Measurements from ENCODE around the gene SKIL. TPM values are rescaled to one million over a fixed set of nuclear protein-coding genes. Genes with fewer than 3 reads are reported as not detected.

SKIL gene
- total RNA-seq, 1 experiment from 2014 or later = 94.2 TPM

DNA sequence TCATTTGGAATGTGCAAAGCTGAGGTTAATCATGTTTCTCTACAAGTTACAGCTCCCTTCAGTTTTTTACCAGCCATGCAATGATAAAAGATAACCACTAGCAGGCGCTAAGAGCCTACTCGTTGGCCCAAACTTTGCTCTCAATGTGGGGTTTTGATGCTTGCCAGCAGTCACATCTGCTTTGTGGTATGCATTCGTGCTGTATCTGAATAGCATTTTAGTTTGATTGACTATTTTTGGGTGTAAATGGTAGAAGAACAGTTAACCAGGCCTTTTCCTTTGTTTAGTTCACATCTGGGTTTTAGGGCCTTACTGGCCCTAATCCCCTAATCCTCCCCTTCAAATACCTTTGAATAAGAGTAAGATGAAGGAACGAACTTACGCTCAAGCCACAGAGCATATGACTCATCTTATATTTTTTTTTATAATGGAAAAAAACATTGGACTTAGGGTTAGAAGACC lies 56.7 kb downstream of the SKIL start:
- POLR2A ChIA-PET = interaction anchor here (0.5 to 0.9 kb wide), 3 partner anchors 11 to 455 kb away, joined by 3 to 6 read pairs (median 3); partner anchors contain the start of gene RPL22L1
- in situ Hi-C loops (cut with HindIII; ENCODE audit: low pct_unique_long_range_greater_than_20kb, low sequenced_read_pairs) (no loop called here), intact Hi-C loops (cut with micrococcal nuclease; ENCODE audit: unreplicated experiment) (loop anchor here (1.0 to 5.0 kb wide), 3 partner anchors 278 to 434 kb away; no protein-coding TSS in a partner anchor)

DNA sequence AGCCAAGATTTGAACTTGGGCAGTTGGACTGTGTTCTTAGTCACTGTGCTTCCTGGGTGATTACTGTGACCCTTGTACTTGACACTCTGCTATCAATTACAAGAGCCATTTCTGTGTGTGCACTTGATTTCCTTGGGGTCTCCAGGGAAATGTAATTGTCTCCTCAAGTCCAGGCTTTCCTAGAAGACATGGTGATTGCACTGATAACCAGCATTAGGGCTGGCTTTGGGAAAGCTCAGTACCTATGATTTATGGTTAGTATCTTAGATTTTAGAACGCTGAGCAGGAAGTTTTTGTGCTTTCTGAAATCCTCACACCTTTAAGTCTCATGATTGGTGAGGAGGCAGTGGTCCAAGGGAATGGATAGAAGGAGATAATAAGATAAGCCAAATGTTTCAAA lies 59.6 kb downstream of the SKIL start:
- no peaks in the 10 kb centered on the region for H3K27me3 ChIP-seq (ENCODE audit: control insufficient read depth, insufficient read depth, low read length)
- BruUV-seq (replicated peaks) = no TSS peak
- H3K36me3 ChIP-seq (ENCODE audit: control insufficient read depth, insufficient read depth, low read length) = no peaks in the 10 kb centered on the region
- ChIA-PET POLR2A (no interaction called here), CTCF (no interaction called here)
- DNase-seq (ENCODE audit: low read depth, low spot score) = no peak
- H3K27ac ChIP-seq (ENCODE audit: low read length) = no peak overlapping the region
- H3K9me3 ChIP-seq (ENCODE audit: control insufficient read depth, insufficient read depth, low read depth, low read length) = no peaks in the 10 kb centered on the region
- ATAC-seq = no peak
- intact Hi-C loops (cut with micrococcal nuclease; ENCODE audit: unreplicated experiment) (no loop called here), in situ Hi-C loops (cut with HindIII; ENCODE audit: low pct_unique_long_range_greater_than_20kb, low sequenced_read_pairs) (no loop called here)
- TF ChIP-seq, protein P1, sequence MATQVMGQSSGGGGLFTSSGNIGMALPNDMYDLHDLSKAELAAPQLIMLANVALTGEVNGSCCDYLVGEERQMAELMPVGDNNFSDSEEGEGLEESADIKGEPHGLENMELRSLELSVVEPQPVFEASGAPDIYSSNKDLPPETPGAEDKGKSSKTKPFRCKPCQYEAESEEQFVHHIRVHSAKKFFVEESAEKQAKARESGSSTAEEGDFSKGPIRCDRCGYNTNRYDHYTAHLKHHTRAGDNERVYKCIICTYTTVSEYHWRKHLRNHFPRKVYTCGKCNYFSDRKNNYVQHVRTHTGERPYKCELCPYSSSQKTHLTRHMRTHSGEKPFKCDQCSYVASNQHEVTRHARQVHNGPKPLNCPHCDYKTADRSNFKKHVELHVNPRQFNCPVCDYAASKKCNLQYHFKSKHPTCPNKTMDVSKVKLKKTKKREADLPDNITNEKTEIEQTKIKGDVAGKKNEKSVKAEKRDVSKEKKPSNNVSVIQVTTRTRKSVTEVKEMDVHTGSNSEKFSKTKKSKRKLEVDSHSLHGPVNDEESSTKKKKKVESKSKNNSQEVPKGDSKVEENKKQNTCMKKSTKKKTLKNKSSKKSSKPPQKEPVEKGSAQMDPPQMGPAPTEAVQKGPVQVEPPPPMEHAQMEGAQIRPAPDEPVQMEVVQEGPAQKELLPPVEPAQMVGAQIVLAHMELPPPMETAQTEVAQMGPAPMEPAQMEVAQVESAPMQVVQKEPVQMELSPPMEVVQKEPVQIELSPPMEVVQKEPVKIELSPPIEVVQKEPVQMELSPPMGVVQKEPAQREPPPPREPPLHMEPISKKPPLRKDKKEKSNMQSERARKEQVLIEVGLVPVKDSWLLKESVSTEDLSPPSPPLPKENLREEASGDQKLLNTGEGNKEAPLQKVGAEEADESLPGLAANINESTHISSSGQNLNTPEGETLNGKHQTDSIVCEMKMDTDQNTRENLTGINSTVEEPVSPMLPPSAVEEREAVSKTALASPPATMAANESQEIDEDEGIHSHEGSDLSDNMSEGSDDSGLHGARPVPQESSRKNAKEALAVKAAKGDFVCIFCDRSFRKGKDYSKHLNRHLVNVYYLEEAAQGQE (IDR thresholded peaks at IDR 0.05; ENCODE audit: insufficient read depth in 1 of 2, low read depth in 2 of 2, low read length in 1 of 2) = no peak
- TF ChIP-seq, protein P2, sequence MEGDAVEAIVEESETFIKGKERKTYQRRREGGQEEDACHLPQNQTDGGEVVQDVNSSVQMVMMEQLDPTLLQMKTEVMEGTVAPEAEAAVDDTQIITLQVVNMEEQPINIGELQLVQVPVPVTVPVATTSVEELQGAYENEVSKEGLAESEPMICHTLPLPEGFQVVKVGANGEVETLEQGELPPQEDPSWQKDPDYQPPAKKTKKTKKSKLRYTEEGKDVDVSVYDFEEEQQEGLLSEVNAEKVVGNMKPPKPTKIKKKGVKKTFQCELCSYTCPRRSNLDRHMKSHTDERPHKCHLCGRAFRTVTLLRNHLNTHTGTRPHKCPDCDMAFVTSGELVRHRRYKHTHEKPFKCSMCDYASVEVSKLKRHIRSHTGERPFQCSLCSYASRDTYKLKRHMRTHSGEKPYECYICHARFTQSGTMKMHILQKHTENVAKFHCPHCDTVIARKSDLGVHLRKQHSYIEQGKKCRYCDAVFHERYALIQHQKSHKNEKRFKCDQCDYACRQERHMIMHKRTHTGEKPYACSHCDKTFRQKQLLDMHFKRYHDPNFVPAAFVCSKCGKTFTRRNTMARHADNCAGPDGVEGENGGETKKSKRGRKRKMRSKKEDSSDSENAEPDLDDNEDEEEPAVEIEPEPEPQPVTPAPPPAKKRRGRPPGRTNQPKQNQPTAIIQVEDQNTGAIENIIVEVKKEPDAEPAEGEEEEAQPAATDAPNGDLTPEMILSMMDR (IDR thresholded peaks at IDR 0.05) = no peak
- TF ChIP-seq TCF7L2 (IDR thresholded peaks at IDR 0.05; ENCODE audit: low read depth, low read length) (no peak), POLR2AphosphoS5 (IDR thresholded peaks at IDR 0.05; ENCODE audit: low read depth, low read length) (no peak), SIN3A (IDR thresholded peaks at IDR 0.05; ENCODE audit: borderline replicate concordance, insufficient read depth, low read depth, low read length) (no peak)
- no peak overlapping the region for H3K4me3 ChIP-seq (ENCODE audit: low read depth in 2 of 2, low read length in 2 of 2)
- H3K4me1 ChIP-seq (ENCODE audit: control insufficient read depth, insufficient read depth, low read length) = no peaks in the 10 kb centered on the region

More for the DNA sequence above, 56.7 kb downstream of the SKIL start:
- BruUV-seq (replicated peaks) = no TSS peak
- DNase-seq (ENCODE audit: low read depth, low spot score) (peak; percentile 68), ATAC-seq (peak; percentile 61)
- CTCF ChIA-PET = interaction anchor here (0.6 to 2.3 kb wide), 13 partner anchors 9 to 460 kb away, joined by 3 to 52 read pairs (median 4); no protein-coding TSS in a partner anchor
- Histone ChIP-seq H3K36me3 (ENCODE audit: control insufficient read depth, insufficient read depth, low read length) (no peaks in the 10 kb centered on the region), H3K4me1 (ENCODE audit: control insufficient read depth, insufficient read depth, low read length) (no peaks in the 10 kb centered on the region), H3K27me3 (ENCODE audit: control insufficient read depth, insufficient read depth, low read length) (no peaks in the 10 kb centered on the region), H3K4me3 (ENCODE audit: low read depth in 2 of 2, low read length in 2 of 2) (no peak overlapping the region), H3K9me3 (ENCODE audit: control insufficient read depth, insufficient read depth, low read depth, low read length) (no peaks in the 10 kb centered on the region), H3K27ac (ENCODE audit: low read length) (no peak overlapping the region)
- TF ChIP-seq, protein P2 (IDR thresholded peaks at IDR 0.05) = peak; percentile 99
- TF ChIP-seq, protein P1 (IDR thresholded peaks at IDR 0.05; ENCODE audit: insufficient read depth in 1 of 2, low read depth in 2 of 2, low read length in 1 of 2) = no peak
